GM21515 (cell line): ENCODE measurements around the gene POU2AF2.
"Not testable (repeated sequence)": the region's sequence is repeated elsewhere in the genome, so short reads cannot be mapped to it uniquely, and the experiment has no call there.

ENCODE experiments used
- ATAC-seq: cut with Tn5 transposase; IDR thresholded peaks from one replicate; pipeline ENCODE4 v1.9.1; 2021; ENCODE audit not compliant: unreplicated experiment

POU2AF2 gene

DNA sequence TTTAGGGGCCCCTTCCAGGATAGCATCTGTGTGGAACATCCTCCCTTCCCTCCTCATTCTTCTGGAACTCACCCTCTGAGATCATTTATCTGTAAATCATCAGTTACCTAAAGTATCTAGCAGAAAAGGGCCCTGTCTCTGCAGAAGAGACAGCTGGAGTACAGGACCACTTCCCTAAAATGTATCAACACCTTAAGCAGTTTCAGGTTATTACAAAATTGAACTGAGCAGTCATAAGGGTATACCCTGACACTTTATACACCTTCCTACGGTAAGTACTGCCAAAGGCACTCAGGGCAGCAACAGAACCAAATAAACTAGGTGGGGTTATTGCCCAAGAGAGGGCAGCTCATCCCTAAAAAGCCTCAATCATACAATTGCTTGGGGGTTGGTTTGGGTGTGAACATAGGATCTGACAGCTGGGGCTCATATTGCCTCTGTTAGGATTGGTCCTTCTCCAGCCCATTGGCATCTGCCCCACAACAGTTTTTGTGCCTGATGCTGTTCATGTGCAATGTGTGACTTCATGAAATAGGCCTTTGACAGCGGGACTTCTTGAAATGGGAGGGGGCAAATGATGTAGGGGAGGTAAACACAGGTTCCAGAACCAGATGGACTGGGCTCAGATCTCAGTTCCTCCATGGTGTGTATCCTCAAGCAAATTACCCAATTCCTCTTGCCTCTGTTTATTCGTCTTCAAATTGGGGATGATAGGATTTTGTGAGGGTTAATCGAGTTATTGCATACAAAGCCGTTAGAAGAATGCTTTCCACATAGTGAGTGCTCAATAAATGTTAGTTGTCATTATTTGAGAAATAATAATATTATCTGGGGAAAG is 55.7 kb downstream of the POU2AF2 start:
- ATAC-seq: no peak

DNA sequence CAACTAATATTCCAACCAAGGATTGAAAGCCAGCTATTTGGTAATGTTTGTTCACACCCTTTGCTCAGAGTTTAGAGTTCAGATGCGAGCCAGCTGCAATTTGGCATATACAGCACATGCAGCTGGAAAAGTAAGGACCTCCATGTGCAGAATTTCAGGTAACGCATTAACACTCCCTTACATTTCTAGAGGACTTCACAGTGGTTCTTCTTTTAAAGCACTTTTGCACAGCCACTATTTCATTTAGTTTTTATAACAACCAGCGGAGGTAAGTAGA is 56.3 kb downstream of the POU2AF2 start:
- no peak for ATAC-seq

DNA sequence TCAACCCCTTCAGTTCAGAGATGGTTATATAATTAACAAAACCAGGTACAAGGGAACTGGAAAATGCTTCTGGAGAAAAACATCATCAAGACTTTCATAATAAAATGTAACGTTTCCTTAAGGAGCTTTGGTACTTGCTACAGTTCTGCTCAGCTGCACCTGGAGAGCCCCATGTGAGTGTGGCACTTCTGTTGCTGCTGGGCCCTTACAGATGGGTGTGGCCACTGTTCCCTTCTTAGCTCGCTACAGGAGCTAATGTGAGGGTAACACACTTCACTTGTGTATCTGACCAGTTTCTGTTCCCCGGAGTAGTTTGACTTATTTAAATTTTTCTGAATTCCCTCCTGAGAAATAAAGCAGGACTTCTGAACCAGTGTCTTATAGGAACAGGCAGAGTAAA is 56.8 kb downstream of the POU2AF2 start:
- ATAC-seq: no peak

DNA sequence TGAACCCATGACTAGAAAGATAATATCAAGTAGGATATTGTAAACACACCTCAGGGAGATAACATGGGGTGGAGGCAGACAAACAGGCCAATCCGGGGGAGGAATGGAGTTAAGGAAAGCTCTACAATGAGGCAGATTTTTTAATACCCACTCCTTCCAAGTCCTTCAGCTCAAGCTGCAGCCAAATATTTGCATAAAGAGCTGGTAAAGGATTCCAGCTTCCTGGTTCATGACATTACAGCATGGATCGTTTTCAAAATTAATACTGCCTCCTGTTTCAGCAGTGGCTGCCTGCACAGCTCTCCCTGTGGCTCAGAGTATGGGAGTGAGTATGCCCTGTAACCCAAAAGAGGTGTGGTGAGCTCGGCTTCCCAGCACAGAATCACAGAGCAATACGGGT is 57.9 kb downstream of the POU2AF2 start:
- ATAC-seq: no peak

DNA sequence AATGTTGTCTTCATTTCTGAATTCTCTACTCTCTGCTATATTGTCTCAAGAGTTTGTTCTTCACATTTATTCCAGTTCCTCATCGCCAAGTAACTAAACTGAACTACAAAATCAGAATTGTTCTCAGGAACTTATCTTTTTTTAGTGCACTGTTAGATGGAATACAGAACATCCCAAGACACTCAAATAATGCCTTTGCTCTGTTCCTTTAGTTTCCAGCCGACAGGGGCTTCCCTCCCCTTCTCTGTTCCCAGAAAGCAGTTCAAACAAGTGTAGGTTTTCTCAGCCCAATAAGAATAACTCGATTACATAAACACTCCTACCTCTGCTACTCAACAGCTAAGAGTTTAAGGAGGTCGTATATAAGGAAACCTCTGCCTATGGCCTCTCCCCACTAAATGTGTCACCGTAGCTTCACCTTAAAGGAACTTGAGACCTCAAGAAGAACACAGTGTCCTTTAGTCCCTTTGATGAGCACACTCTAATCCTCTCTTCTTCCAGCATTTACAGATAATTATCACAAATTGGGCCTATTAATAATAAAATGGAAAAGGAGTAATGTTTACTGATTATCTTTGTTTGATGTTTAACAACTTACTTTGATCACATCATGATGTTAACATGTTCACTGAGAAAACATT is 59.8 kb downstream of the POU2AF2 start:
- ATAC-seq: no peak

DNA sequence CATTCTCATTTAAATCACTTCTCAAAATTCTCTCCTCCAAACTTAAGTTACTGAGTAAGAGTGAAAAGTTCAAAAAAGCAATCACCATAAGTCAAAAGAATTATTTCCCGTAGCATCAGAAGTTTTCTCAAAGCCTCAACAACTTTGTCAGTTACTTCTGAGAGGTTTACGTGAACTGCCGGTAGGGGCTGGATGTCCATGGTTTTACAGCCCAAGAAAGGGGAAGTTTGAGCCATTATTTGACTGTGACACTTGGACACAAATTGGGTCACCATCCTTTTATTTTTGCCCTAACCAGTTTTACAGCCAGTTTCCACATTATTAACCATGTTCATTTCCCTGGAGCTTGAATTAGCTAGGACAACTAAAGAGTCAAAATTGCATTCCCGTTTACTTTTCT is 60.4 kb downstream of the POU2AF2 start:
- no peak for ATAC-seq

DNA sequence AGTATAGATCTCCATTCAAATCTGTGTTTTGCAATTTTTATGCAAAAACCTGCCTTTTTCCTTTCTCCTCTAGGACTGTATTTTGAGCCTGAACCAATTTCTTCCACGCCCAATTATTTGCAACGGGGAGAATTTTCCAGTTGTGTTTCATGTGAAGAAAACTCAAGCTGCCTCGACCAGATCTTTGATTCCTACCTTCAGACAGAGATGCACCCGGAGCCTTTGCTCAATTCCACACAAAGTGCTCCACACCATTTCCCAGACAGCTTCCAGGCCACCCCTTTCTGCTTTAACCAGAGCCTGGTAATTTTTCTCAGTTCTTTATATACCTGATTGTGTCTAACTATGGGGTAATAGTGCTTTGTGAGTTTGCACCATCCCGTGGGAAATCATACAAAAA is 60.8 kb downstream of the POU2AF2 start:
- no peak for ATAC-seq

DNA sequence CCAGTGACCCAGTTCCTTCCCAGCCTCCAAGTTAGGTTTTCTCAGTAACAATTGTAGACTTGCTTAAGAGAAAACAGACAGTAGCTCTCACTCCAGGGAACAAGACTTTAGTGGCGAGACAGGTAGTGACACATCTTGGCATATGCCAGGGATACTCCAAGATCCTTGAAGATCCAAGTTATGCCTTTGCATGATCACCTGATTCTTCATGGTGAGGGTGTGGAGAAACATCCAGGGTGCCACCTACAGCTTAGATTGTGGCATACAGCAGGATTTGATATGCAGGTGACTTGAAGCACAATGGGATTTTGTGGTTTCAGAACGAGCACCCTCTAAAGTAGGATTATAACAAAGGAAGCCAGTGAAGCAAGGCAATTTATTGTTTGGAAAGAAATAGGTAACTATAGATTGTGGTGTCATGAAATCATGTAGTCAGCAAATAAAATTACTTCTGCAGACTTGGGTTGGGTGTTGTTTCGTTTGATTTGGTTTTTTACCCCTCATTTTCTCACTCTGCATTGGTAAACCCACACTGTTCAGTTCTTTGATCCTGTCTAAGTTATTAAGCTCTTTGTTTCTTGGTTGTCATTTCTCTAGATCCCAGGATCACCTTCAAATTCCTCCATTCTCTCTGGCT is 62.1 kb downstream of the POU2AF2 start:
- no peak for ATAC-seq

DNA sequence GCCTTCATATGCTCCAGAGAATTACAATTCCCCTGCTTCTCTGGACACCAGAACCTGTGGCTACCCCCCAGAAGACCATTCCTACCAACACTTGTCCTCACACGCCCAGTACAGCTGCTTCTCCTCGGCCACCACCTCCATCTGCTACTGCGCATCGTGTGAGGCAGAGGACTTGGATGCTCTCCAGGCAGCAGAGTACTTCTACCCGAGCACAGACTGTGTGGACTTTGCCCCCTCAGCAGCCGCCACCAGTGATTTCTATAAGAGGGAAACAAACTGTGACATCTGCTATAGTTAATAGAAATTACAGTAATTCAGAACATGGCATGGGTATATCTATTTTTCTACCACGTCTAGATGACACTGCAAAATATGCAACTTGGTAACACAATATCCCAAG is 62.6 kb downstream of the POU2AF2 start:
- ATAC-seq: no peak

DNA sequence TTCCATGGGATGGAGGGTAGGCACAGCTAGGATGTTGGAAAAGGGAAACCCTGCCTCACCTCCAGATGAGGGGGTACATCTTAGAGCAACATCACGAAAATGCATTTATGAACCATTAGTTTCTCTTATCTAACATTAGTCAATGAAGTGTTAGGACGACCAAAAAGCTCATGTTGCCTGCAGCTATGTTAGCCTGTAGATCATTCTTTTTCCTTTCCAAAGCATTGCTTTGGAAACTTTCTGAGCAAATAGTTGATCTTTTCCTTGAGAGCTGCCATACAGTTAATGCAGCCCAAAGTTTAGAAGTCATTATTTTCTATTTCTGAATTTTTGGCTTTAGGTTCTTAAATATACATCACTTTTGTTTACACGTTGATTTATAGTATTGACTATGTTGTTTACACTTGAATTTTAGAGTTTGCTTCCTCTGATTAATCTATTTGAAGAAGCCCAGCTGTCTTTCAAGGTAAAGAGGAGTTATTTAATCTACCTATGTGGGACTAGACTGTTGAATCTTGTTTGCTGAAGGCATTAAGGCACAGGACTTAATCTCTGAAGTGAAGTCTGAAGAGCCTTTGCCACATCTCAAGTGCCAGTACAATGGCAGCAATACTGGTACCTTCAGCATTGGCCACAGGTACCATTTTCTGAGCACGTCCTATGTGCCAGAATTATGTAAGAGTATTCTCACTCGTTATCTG is 63.8 kb downstream of the POU2AF2 start:
- ATAC-seq: no peak

DNA sequence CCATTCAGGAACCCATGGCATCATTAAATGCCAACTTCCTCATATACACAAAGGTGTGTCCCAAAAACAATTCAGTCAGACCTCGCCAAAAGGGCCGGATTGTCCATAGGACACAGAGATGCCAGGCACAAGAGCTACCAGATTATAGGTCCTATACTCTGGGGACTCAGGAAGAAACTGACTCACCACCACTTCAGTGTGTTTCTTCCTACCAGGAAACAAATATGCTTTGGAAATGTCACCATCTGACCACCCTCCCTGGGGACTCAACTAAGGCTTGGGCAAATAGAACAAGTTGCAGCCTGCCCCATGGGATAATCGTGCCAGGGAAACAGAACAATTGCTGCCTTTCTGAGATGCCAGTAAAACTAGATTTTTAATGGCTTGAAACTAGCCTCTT is 64.6 kb downstream of the POU2AF2 start:
- no peak for ATAC-seq

DNA sequence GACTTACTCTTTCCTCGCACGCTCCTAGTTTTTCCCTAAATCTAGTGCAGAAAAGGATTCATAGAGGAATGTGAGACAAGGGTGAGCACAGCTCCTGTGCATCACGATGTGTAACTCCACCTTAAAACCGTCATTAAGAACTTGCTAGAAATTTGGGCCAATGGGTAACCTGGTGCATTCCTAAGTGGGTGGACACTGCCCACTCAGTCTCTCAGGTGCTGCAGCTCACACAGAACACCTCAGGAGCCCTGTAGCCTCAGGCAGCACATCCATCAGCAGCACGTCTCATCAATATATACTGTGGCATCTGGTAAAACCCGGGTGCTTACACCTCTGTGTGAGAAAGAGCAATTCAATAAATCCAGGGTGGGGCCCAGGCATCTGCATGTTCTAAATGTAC is 65.2 kb downstream of the POU2AF2 start:
- no peak for ATAC-seq

DNA sequence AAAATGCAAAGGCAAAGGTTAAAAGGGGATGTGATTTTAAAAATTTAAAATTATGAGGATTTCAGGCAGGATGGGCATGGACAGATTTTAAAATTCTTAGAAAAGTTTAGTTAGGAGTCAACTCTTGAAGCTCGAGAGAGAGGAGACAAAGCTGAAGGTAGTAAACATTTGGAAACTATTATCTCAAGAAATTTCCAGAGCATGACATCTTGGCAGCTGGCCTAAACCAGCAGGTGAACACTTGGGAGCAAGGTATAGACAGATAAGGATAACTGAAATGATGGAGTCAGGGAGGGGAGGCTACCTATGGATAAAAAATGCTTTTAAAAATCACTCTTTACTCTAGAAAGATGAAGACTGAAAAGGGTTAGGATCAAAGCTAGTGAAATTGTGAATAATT is 66.6 kb downstream of the POU2AF2 start:
- no peak for ATAC-seq

DNA sequence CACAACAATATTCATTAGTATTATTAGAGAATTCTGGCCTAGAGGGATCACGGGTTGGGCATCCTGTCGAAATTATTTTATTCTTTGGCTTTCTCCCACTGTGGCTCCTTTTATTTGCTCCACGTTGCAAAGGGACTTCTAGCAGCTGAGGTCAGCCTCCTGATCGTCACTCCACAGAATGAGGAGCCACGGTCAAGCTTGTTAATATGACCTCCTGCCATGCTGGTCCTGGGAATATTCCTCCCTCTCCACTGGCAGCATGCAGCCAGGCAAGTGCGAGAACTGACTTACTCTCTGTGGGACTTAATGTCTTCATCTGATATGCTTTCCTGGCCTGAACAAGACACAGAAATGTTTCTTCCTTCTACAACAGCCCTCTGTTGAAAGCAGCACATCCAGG is 73.8 kb downstream of the POU2AF2 start:
- no peak for ATAC-seq

DNA sequence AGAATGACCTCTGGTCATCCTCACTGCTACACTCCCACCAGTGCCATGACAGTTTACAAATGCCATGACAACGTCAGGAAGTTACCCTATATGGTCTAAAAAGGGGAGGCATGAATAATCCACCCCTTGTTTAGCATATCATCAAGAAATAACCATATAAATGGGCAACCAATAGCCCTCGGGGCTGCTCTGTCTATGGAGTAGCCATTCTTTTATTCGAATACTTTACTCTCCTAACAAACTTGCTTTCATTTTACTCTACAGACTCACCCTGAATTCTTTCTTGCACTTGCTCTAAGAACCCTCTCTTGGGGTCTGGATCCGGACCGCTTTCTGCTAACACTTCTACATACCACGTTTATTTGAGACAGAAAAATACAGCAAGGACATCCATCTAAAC is 74.7 kb downstream of the POU2AF2 start:
- not testable (repeated sequence) for ATAC-seq

DNA sequence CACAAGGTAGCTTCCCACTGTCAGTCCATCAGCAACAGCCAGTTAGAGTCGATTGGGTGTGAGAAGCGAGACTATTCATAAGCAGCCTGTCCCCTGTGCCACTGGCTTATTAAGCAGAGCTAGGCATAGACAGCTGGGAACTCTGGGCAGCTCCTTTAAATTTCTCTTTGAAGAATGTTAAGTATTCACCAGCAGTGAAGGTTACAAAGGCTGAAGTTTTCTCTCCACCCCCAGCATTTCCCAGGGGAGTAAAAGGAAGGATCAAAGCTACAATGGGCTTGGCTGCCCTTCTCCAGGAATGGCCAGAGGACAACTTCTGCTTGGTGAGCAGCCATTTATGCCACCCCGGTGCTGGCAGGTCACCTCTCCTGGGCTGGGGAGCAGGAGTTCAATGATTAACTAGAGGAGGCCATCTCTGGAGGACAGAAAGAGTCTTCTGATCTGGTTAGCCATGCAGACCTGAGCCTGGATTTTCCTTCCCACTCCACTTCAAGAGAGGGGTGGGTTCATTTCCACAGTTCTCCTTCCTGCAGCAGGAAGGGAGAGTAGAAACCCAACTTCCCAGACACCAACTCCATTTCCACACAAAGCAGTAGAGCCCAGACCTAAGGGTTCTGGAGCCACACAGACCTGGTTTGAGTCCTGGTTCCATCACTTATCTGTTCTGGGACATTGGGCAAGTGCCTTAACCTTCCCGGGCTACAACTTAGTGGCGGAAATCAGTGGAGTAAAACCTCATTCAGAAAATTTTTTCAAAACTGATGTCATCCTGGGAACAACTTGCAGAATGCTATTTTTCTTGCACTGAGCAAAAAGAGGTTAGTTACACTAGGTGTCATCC is 75.4 kb downstream of the POU2AF2 start:
- ATAC-seq: no peak

DNA sequence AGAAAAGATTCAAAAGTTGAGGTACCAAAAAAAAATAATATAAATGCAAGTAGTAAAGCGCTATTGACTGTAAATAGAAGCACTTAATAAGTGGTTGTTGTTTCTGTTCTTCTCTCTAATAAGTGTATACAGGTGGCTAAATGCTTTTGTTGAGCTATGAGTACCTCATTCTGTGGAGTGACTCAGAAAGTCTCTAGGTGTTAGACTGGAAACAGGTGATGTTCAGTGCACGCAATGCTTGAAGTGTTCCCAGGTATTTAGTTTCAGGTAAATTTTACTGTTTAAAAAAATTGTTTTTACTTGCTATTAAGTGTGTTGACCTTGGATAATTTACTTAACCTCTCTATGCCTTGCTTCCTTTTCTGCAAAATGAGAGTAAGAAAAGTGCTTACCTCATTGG is 77.0 kb downstream of the POU2AF2 start:
- ATAC-seq: no peak

DNA sequence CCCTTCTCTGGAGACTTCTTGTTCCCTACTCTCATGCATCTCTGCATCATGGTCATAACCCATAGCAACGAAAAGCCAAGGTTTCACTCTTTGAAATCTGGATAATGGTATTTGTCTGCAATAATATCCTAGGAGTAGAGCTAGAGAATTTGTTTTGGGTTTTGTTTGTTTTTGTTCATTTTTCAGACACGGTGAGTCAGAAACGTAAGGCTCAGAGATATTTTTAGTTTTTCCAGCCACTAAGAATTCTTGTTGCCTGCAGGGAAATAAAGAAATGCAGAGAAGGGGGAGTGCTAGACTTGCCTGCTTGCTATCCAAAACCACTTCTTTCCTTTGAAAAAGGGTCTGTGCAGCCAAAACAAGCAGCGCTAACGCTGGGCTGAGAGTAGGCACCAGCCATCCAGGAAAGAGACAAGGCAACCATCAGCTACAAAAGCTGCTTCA is 78.8 kb downstream of the POU2AF2 start:
- no peak for ATAC-seq

DNA sequence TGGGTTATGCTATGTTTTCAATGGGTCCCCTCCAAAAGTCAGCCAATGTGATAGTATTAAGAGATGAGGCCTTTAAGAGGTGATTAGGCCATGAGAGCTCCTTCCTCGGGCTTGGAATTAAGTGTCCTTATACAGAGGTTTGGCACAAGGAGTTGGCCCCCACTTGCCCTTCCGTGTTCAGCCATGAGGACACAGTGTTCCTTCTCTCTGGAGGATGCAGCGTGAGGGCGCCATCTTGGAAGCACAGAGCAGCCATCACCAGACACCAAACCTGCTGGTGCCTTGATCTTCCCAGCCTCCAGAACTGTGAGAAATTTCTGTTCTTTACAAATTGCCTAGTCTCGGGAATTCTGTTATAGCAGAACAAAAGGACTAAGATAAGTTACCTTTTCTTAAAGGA is 79.7 kb downstream of the POU2AF2 start:
- ATAC-seq: no peak

DNA sequence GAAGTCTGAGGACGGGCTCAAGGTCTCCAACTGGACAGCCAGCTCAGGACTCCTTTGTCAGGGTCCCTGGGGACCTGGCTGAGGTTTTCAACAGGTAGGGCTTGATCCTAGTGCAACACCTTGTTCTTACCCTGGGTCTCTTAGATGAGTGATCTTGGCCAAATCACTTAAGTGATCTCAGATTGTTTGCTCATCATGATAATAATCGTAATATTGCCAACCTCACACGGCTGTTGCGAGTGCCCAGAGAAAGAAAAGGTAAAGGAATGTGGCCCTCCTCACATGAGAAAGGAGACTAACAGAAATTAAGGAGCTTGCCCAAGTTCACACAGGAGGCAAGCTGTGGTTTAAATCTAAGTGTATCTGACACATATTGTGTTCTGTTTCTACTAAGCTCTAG is 81.3 kb downstream of the POU2AF2 start:
- ATAC-seq: no peak
